GM21786 (cell line): ENCODE data around the gene ACTBL2.
"Not testable (repeated sequence)": the region's sequence is repeated elsewhere in the genome, so short reads cannot be mapped to it uniquely, and the experiment has no call there.

Experiments used
- ATAC-seq: cut with Tn5 transposase; IDR thresholded peaks from one replicate; pipeline ENCODE4 v1.9.1; 2021; ENCODE audit not compliant: unreplicated experiment

Gene ACTBL2

DNA sequence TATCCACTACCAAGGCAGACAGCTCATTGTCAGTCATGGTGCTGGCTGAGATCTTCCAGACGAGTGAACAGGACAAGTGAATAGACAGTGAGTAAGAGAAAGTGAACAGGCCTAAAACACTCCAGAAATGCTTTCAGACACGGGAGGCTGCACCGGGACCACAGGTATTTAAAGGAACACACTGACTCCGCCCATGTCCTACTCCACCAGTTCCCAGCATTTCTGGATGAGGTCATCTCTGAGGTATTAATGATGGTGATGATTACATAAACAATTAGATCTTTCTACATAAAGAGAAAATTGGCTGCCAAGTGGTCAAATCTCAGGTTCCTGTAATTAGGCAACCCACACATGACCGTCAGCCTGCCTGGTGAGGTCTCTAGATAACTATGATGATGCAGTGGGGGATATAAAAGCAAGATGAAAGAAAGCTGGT is at the start of gene ACTBL2:
TSS of gene ACTBL2 (minus strand) at position 141 of the 436 bp plus-strand sequence. CDS start at position 37, 104 bp downstream.
- no peak for ATAC-seq

DNA sequence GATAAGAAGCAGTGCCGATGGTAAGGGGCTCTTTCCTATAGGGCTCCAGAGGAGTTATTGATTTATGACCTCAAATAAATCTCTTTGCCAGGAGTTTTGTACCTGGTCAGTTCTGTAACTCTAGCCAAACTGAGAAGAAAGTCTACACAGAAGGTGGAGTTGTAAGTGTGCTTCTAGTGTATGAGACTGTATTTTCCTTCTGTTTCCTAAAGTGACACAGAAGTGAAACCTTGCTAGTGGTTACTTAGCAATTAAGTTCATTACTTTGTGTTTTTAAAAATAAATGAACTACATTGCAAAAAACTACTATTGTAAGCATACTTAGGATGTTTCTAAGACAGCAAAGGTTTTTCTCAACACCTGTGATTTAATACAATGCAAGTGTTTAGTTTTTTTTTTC is 48.7 kb upstream of the ACTBL2 start:
- no peak for ATAC-seq

DNA sequence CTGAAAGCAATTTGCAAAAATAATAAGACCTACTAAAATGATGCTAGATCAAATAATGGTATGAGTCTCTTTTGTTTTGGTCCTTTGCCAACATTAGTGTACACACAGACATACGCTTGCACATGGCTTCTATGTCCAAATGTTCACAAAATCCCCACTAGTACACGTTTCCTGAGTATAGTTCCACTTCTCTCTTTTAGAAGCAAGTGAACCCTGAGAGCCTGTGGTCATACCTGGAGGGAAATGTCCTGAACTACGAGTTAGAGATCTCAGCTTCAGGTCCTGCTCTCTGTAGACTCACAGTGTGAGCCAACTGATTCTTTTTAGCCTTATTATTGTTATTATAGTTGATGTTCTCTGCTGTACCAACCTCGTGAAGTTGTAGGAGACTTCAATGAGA is 47.3 kb upstream of the ACTBL2 start:
- peak; percentile 66 for ATAC-seq

DNA sequence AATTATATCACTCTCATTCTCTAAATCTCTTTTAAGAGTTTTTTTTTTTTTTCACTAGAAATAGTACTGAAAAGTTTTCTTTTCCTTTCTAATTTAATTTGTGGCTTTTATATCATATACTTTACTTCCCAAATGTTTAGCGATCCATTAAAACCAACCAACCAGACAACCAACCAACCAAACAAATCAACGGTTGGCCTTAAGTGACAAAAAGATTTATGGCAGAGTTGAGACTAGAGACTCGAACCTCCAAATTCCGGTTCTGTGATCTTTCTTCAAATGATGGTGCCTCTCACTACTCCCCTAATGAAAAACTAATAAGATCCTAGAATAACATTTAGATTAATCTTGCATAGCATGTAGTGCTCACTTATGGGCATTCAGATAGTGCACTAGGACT is 45.3 kb upstream of the ACTBL2 start:
- no peak for ATAC-seq

DNA sequence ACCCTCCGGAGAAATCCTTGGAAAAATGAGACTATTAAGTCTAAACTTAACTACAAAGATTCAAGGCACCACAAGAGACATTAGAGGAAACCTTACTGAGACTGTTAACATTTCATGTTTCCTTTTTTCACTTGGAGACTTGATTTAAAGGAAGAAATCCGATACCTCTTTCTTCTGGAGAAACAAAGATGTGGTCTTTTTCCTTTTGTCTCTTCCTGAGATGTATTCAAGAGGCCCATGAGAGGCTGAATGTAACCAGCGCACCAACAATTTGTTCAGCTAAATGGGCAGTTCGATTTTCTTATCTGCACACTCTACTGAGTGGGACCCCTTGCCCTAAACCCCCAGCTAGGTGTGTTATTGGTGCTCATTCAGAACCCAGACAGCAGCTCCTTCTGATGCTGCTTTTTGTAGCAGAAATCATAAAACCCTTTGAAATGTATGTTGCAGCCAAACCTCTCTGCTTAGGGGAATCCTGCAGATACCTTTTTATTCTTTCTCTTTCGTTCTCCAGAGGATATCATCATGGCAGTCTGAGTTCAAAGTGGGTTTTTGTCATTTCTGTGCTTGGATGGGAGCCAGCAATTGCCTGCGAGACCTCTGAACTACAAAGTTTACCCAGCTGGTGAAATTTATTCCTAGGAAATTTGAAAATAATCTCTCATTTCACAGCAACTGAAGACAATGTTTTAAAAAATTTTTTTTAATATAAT is 41.9 kb upstream of the ACTBL2 start:
- no peak for ATAC-seq

DNA sequence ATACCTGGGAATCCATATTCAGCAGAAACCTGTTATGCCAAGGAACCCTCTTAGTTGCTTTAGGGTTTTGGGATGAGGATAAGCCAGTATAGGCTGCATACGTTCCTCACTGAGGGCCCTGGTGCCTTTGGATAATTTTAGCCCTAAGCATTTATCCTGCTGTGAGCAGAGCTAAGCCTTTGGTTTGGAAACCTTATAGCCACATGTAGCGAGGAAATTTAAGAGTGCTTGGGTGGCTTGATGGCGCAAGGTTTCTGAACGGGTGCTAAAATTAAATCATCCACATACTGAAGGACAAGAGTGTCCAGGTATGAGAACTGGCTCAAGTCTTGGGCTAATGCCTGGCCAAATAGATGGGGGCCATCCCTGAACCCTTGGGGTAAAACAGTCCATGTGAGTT is 39.9 kb upstream of the ACTBL2 start:
- ATAC-seq, result not testable (repeated sequence)

DNA sequence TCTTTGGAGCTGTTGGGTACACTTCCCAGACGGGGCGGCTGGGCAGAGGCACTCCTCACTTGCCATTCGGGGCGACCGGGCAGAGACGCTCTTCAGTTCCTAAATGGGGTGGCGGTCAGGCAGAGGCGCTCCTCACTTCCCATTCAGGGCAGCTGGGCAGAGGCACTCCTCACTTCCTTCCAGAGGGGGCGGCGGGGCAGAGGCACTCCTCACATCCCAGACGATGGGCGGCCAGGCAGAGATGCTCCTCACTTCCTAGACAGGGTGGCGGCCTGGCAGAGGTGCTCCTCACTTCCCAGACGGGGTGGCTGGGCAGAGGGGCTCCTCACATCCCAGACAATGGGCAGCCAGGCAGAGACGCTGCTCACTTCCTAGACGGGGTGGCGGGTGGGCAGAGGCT is 35.8 kb upstream of the ACTBL2 start:
- ATAC-seq, result not testable (repeated sequence)

DNA sequence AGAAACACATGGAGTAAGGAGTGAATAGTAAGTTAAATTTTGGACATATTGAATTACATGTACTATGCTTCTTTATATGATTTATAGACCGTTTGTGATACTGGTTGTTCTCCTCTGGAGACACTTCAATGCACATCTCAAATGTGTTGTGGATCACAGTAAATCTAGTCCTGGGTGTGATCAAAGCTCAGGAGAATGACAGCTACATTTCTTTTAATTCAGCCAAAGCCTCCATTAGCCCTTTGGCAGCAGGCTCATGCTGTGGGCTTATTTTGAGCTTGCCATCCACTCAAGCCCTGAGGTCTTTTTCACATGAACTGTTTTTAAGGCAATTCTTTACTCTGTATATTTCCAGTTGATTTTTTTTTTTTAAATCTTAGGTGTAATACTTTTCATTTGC is 34.6 kb upstream of the ACTBL2 start:
- ATAC-seq, result no peak

DNA sequence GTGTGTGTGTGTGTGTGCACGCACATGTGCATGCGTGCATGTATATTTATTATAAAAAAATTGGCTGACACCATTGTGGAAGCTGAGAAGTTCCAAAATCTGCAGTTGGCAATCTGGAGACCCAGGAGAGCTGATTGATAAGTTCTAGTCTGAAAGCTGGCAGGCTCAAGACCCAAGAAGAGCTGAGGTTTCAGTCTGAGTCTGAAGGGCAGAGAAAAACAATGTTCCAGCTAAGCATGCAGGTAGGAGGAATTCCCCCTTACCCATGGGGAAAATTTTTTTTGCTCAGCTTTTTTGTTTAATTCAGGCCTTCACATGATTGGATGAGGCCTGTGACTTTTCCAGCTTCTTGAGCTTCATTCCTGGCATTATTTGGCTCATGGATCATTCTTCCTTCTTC is 31.2 kb upstream of the ACTBL2 start:
- no peak for ATAC-seq

DNA sequence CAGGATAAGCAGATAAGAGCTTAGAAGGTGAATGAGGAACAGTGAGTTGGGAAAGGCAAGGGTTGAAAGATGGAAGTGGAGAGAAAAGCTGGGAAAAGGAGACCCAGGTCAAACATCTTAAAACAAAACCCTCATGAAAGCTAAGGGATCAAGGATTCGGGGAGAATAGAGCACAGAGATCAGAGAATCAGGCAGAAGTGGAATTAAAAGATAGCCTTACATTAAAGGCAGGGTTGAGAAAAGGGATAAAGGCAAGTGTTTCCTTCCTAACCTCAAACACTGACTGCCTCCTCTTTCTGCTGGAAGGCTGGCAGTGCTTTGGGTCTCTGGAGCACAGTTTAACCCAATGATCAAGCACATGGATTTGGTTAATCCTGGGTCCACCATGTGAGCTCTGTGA is 28.7 kb upstream of the ACTBL2 start:
- ATAC-seq, result no peak

DNA sequence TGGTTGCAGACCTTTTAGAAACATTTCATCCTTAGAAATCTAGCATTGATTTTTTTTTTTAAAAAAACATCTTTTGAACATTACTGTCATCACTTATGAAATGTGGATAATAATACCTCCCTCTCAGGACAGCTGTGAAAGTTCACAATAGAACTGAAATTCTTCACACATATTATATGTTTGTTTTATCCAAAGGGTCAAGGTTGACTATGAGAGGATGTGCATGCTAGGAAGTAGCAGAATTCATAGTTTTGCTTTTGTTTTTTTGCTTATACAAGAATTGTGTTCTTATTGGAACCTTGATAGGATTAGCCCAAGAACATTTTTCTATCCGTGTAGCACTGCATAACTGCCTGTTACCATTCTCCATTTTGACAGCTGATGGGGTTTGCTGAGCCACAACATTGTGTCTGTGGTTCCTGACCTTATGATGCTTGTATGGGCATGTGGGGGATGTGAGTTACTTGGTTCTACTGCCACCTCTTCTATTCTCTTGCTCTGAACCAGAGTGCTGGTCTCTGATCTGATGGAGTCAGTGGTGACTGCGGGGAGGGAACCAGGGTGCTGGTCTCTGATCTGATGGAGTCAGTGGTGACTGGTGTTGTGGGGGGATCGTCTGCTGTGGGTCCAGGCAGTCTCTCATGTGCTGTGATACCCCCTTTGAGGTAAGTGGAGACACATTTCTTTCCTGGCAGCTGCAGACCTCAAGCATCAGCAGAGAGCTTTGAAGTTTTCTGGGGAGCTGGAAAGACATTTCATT is 27.1 kb upstream of the ACTBL2 start:
- no peak for ATAC-seq

DNA sequence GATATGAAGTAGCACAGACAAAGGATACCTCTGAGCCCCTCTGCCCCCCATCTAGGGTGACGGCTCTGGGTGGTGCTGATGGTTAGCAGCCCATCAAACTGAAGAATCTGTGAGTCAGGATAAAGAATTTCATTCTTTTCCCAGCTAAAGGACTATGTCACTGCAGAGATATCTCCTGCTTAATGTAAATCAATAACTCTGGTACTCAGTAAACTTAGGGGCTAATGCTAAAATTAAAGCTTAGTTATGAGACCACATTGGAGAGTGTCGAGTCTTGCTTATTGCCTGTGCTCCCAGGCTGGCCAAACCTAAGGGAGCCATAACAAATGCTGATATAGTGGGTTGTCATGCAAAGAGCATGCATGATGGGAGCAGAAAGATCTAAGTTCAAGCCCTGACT is 25.6 kb upstream of the ACTBL2 start:
- no peak for ATAC-seq

DNA sequence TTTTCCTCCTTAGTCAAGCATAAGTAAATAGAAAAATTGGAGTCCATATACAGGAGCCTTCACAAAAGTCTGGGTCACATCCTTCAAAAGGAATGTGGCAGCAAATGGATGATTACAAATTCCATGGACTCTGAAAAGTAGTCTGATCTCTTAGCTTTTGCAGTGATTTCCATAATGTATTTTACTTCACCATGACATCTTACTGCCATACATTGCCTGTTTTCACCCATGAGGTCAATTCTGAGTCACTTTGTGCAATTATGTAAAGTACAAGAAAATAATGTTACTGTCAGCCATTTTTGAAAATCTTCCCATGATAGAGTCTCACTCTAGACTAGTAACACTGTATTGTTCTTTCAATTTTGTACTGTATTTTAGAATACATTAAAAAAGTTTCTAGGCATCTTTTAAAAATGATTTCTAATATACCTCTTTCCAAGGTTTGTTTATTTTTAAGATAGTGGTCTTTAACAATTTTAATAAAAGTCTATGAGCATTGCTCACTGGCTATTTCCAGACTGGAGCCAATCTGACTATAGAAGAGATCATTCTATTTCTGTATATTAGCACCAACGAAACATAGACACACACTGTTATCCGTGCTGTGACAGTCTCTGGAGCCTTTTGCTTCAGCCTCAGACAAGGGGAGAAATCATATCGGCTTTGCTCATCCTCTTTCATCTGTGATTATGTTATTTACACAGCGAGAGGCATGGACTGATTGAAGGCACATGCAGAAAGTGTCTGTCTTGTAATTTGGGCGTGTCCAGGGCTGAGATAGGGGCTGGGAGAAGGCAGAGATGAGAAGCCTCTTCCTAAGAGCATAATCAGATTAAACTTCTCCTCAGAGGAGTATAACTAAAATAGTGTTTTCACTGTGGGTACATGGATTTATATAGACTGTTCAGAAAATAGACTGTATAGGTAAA is 22.9 kb upstream of the ACTBL2 start:
- ATAC-seq, result no peak

DNA sequence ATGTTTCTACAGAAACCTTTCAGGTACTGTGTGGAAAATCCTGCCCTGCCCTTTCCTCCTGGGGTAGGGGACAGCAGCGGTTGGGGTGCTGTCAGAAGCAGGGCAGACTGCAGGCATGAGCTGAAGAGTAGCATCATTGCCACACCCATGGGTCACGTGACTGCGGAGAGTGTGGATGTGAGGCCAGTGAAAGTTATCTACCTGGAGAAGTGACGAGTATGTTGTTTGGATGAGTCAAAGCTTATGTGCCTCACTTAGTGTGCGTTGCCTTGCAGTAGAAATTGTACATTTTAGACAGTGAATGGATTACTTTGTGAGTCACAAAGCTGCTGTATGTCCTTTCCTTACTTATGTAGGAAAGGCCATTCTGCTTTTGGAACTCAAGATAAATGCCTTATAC is 21.7 kb upstream of the ACTBL2 start:
- no peak for ATAC-seq

DNA sequence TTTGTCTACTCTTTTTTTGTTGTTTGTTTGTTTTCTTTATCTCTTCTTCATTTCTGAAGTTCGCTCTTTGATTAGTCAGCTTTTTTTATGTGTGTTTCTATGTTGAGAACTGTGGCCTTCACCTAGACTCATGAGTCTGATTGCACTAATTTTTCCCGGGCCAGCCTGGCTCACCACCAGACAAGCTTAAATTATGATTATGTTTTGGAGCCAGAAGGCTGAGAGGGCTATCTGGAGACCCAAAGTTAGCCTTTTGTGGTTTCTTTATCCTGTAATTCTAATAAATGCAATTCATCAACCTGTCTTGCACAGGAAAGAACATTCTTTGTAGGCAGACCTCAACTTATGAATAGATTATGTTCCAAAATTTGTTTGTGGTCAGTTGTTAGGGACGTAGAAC is 20.8 kb upstream of the ACTBL2 start:
- no peak for ATAC-seq

DNA sequence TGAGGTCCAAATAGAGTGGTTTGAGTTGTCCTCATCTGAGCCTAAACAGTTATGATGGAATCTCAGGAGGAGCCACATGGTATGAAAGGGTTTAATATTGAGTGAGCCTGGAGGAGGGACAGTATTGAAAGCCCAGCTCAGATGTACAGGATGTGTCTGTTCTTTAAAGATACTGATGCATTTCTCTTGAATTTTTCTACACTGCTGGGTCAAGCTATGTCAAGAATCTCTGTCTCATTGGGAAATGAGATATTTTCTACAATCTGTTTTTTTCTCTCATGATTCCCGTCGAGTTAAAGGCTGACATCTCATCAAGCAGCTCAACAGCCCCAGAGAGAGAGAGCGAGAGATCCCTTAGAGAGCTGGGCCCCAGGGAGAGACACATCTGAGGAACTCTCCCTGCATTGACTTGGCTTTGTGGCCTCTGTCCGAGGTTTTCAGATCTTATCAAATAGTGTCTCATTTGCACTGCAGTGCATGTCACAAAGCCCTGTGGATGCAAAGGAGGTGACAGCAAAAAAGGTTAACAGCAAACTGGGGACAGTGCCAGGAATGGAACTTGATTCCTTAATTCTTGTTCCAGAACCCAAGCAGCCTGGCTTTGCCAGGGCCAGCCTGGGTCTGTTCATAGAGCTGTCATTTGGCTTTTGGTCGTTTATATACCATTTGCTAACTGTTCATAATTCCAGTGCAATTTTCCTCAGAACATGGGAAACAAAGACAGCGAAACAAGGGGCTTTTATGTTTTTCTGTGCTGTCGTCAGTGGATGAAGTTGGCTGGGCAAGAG is 19.0 kb upstream of the ACTBL2 start:
- ATAC-seq, result no peak

DNA sequence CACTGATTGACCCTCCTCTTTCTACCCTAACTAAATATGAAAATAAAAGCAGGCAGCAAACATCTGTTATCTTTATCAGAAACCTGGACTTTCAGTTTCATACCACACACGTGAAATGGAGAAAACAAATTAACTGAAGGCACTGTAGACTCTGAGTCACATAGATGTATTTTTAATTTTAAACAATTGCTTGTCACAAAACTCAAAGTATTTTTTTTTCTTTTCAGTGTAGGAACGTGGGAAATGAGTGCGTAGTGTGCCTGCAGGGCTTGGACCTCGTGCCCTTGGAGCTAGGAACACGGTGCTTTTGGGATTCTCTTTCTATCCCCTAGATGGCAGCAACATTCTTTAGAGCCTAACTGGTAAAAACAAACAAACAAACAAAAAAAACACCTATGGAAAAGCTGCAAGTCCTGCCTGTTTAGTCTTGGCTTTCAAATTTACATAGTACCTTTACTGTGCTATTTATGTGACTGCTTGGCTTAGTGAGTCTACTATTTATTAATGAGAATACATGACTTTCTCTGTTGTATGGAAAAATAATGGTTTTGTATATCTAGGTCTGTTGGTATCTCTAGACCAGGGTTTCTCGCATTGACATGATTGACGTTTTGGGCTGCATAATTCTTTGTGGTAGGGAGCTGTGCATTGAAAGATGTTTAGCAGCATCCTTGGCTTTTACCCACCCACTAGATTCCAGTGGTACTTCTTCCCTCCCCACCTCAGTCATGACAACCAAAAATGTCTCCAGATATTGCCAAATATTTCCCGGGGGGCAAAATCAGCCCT is 16.8 kb upstream of the ACTBL2 start:
- ATAC-seq, result peak; percentile 92

DNA sequence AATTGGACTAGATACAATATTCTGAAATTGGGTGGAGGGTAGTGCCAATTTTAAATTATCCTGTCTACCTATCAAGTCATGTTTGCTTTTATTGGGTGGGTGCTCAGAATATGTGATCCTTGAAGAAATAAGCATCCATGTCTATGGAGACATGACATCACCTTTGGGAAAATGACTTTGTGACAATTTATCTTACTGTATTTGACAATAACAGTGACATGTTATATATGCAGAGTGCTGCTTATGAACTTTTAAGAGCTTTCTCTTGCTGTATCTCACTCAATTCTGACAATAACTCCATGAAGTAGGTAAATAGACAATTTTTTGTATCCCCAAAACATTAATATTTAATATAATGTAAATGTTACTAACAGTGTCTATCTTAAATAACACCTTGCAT is 15.1 kb upstream of the ACTBL2 start:
- ATAC-seq, result no peak

DNA sequence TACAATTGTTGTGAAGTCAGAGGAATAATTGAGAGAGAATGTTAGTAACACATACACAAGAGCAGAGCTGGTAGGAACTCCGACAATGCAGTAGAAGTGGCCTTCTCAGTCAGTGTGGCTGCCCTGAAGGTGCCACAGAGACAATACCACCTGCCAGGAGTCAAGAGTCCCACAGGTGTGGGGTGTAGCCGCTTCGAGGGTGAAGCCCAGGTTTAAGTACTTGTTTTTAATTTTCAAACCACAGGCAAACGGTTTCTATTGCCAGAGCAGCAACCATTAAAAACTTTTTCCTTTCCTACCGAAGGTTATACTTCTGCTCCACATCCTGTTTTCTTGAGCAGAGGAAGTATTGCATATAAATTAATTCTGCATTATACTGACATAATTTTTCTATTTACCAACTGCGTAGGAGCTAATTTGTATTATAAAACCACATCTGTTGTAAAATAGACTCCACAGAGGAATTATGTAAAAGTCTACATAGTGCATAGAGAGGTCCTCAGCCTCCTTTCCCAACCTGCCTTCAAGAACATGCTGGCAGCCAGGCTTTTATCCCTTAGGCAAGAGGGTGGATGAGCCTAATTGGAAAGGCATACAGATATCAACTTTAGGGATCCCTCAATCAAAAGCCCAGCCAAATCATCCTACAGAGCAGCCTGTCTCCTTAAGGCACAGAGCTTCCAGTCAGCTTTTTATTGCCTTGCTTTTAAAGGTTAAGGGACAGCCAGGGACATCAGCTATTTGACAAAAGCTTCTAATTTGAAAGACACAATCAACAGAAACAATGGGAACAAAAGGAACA is 12.9 kb upstream of the ACTBL2 start:
- ATAC-seq, result no peak
